HG02943 (cell line): ENCODE results near the gene RELA.

Experiments used
- ATAC-seq: cut with Tn5 transposase; IDR thresholded peaks from one replicate; pipeline ENCODE4 v1.9.1; 2021; ENCODE audit warnings: mild to moderate bottlenecking, low read depth, moderate library complexity; ENCODE audit not compliant: unreplicated experiment

RELA gene

GRCh38 chr11:65616575-65617001 lies 46.1 kb downstream of the RELA start:
- ATAC-seq: no peak

- ATAC-seq: peak; percentile 0
These were observed 46.7 kb downstream of the RELA start for GRCh38 chr11:65615950-65616574.

DNA sequence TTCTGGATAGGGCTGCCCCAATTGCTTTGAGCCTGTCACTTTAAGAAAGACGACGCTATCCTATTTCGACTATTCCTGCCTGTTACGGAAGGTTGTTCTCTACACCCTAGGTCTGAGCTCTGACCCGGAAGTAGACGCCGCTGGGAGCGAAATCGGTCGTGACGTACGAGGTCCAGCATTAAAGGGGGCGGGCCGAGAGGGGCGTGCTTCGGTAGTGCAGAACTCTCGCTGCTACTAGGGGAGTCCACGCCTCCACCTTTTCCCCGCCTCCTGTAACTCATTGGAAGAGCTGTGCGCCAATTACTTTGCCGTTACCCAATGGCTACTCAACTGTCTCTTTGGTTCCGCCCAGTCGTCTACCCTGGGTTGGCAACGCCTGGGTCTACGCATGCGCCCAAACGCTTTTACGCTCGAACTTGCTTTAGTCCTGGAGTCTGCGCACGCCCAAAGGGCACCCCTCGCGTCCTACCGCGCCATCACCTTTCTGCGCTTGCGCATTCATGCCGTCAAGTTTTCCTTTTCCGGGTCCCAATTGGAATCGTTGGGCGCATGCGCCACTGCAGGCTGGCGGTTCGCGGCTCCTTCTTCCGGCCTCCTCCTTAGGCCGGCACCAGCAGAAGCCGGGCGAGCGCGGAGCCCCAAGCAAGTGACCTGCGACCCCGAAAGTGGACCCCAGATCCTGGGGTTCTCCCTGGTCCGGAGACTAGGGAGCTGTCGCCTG lies 47.3 kb downstream of the RELA start, which contains the start of gene PCNX3:
TSS of gene PCNX3 (plus strand) at position 548 of the 721 bp plus-strand sequence. CDS start 536 bp downstream, outside the sequence.
- ATAC-seq: peak; percentile 81

DNA sequence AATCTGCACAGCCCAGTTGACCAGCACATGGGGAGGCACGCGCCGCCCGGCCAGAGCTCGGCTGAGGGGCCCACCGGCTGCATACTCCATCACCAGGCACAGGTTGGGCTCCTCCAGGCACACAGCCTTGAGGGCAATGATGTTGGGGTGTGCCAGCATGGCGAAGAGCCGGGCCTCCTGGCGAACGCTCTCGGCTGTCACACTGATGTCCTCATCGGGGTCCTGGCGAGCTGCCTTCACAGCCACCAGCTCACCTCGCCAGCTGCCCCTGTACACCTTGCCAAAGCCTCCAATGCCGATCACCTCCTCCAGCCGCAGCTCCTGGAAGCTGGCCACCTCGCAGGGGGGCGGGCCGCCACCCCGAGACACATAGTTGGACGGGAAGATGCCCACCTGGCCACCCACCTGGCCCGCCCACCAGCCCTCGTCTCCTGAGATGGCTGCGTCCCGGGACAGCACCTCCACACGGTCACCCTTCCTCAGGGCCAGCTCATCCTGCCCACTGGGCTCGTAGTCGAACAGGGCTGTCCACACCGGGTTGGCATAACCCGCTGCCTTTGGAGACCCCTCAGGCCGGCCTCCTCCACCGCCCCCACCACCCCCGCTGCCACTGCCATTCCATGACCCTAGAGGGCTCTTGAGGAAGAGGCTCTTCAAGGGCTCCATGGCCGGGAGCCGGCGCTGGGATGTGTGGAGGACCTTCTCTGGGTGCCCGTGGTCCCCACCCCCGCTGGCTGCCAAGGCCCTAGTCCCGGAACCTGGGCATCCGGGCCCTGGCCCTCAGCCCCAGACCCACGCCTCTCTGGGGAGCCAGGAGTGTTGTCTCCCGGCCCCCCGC lies 49.4 kb downstream of the RELA start:
- ATAC-seq: no peak

DNA sequence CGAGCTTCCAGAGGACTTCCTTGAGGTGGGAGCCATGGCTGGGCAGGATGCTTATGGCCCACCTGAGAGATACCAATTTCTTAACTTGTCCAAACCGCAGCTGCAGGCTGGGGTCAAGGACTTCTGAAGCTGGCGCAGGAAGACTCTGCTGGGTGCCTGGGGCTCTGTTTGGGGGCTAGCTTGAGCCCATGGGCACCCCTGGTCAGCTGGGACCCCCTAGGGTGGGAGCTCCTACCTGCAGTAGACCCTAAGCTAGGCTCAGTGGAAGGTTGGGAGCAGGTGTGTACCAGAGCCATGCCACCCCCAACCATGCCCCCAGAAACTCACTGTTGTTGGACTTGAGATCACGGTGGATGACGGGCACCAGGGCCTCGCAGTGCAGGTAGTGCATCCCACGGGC lies 50.0 kb downstream of the RELA start:
- no peak for ATAC-seq

DNA sequence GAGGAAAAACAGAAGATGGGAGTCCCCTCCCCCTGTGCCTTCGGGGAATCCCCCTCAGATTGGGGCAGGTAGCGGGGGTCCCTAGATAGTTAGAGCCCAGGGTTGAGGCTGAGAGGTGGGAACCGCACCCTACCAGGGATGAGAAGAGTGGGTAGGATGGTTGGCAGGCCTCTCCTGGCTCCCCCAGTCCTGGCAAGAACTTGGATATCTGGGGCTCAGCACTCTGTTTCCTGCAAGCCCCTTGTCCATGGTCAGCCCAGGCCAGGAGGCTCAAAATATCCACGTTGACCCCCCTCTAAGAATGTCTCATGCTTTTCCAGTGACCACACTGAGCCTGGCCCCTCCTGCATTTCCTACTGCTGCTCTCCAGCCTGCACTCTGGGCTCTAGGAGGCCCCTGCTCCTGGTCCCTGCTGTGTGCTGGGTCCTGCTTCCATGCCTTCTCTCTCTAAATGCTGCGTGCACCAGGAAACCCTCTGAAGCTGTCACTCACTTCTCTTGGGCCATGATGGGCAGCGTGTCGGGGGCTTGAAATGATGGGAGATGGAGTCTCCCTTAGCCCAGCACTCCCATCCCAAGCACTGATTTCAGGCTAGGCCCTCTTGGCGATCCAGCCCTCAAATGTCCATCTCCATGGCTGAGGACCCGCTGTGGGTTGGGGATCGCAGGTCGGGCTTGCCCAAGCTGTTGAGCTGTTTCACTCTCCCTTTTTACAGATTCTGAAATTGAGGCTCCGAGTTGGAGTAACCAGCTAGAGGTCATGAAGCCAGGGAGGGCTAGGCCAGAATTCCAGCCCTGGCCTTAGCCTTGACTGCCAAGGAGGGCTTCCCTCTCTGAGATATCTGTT lies 50.7 kb downstream of the RELA start:
- ATAC-seq: no peak

DNA sequence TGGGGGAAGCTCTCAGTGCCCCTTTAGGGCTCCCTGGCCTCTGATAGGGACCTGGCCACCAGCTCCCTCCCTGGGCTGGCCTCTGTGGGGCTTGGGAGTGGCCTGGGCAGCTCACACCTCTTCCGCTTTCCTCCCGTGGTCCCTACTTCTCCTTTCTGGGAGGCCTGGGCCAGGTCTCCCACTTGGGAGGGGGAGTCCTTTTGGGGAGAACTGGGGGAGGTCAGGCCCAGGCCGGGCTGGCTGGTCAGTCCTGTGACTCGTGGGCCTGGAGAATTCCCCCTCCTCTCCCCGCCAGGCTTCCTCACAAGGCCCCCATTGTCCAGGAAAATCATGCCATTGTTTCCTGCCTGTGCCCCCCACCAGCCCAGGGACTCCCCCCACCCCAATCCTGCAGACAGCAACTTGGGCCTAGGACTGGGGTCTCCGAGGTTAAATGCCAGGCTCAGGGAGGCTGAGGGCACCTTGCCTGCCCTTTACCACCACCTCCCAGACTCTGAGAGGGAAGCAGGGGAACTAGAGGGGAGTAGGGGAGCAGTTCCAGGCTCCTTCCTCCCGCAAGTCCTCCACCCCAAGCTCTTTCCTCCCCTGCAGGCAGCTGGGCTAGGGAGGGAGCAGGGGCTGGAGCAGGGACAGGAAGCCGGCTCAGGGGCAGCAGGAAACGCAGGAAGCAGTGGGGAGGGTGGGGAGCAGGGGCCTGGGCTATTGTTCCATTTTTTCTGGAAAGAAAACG lies 51.5 kb downstream of the RELA start:
- no peak for ATAC-seq

- no peak for ATAC-seq
These were observed 52.3 kb downstream of the RELA start for GRCh38 chr11:65610404-65610803.

GRCh38 chr11:65609665-65610064 lies 53.1 kb downstream of the RELA start:
- ATAC-seq: no peak

DNA sequence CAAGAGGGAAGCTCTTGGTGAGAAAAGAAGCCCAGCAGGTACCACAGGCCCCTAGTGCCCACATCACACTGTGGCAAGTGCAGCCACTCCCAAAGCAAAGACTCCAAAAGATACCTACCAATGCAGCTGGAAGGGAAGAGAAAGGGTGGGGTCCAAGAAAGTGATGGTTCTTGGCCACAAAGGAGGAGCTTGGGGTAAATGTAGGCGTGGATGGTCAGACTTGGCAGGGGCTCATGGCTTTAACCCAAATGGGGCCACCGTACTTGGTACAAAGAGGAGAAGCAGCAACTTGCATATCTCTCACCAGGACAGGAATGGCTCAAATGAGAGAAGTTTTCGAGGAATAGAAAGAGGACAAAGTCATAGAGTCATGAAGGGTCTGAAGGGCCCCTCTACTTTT lies 53.5 kb downstream of the RELA start:
- no peak for ATAC-seq

- no peak for ATAC-seq
These were observed 54.9 kb downstream of the RELA start for GRCh38 chr11:65607614-65608426.

GRCh38 chr11:65606876-65607613 lies 55.7 kb downstream of the RELA start:
- ATAC-seq: no peak

GRCh38 chr11:65604258-65604657 lies 58.5 kb downstream of the RELA start:
- no peak for ATAC-seq
